HEK293 (cell line): ENCODE measurements around the gene RGS21.
A peak's percentile ranks its signal among the peaks of the same experiment; 100 is the strongest.
"Not testable (repeated sequence)": the region's sequence is repeated elsewhere in the genome, so short reads cannot be mapped to it uniquely, and the experiment has no call there.

Source experiments
- CTCF ChIA-PET: fragments of 350-600 bp; formaldehyde crosslinking; extraction: SDS; loops from one replicate; lab custom pipeline; 2021; ENCODE audit warnings: antibody characterized with exemption; lab: Yijun Ruan, JAX
- POLR2A ChIA-PET: fragments of 300-600 bp; formaldehyde crosslinking; extraction: SDS; loops from one replicate; lab custom pipeline; 2020; ENCODE audit warnings: antibody characterized with exemption, inconsistent platforms; lab: Yijun Ruan, JAX
- H3K27ac ChIP-seq: fragments of 200-500 bp; sonication (Bioruptor generic); 2 replicates; pipeline ENCODE4 v1.5.1; 2014; ENCODE audit warnings: low read depth, low read length, control low read depth, inconsistent platforms; ENCODE audit errors: extremely low read depth
- H3K36me3 ChIP-seq, 2 experiments: fragments of 200-500 bp in 1 of 2; sonication (Bioruptor generic) in 1 of 2; 1 replicate in 1 of 2; 2 replicates in 1 of 2; pipeline ENCODE4 v1.5.1; 2014 to 2017; ENCODE audit warnings: inconsistent platforms in 2 of 2, low read length in 2 of 2; ENCODE audit not compliant: control insufficient read depth in 2 of 2, insufficient read depth in 1 of 2
- H3K4me1 ChIP-seq: fragments of 200-500 bp; sonication (Bioruptor generic); 2 replicates; pipeline ENCODE4 v1.5.1; 2014; ENCODE audit warnings: mild to moderate bottlenecking, low read length, inconsistent platforms; ENCODE audit not compliant: control insufficient read depth, insufficient read depth
- H3K4me3 ChIP-seq: 2 replicates; pipeline ENCODE4 v1.5.1; 2011; ENCODE audit warnings: low read depth, mild to moderate bottlenecking, control low read depth, low read length, moderate library complexity
- H3K9me3 ChIP-seq: fragments of 200-500 bp; sonication (Bioruptor generic); 2 replicates; pipeline ENCODE4 v1.5.1; 2014; ENCODE audit warnings: low read depth, low read length, inconsistent platforms; ENCODE audit not compliant: control insufficient read depth, insufficient read depth
- GLI4 ChIP-seq: fragments of 450-650 bp; formaldehyde crosslinking; IDR thresholded peaks from 2 replicates; pipeline ENCODE4 v1.5.1; 2016; ENCODE audit warnings: missing biosample characterization, missing genetic modification characterization
- GLIS2 ChIP-seq: fragments of 450-650 bp; formaldehyde crosslinking; IDR thresholded peaks from 2 replicates; pipeline ENCODE4 v1.5.1; 2016; ENCODE audit warnings: missing biosample characterization, missing genetic modification characterization
- KLF8 ChIP-seq: fragments of 450-650 bp; formaldehyde crosslinking; IDR thresholded peaks from 2 replicates; pipeline ENCODE4 v1.5.1; 2016; ENCODE audit warnings: missing biosample characterization, missing genetic modification characterization
- SALL2 ChIP-seq: fragments of 450-650 bp; formaldehyde crosslinking; IDR thresholded peaks from 2 replicates; pipeline ENCODE4 v1.5.0; 2017; ENCODE audit warnings: missing biosample characterization, mild to moderate bottlenecking, missing genetic modification characterization, borderline replicate concordance
- SCRT2 ChIP-seq: fragments of 450-650 bp; formaldehyde crosslinking; IDR thresholded peaks from 2 replicates; pipeline ENCODE4 v1.5.1; 2016; ENCODE audit warnings: missing biosample characterization, missing genetic modification characterization
- SETDB1 ChIP-seq: IDR thresholded peaks from one replicate; pipeline ENCODE4 v1.6.1; 2017; ENCODE audit warnings: mild to moderate bottlenecking, low read length, moderate library complexity, mixed read lengths; ENCODE audit not compliant: insufficient read length
- ZBTB7A ChIP-seq: fragments of 450-650 bp; formaldehyde crosslinking; IDR thresholded peaks from 2 replicates; pipeline ENCODE4 v1.5.1; 2016; ENCODE audit warnings: low read depth, missing biosample characterization, missing genetic modification characterization
- ZNF133 ChIP-seq: fragments of 450-650 bp; formaldehyde crosslinking; IDR thresholded peaks from 2 replicates; pipeline ENCODE4 v1.5.1; 2016; ENCODE audit warnings: missing biosample characterization, missing genetic modification characterization
- ZNF175 ChIP-seq: fragments of 450-650 bp; formaldehyde crosslinking; IDR thresholded peaks from 2 replicates; pipeline ENCODE4 v1.5.1; 2016; ENCODE audit warnings: missing biosample characterization, missing genetic modification characterization
- ZNF391 ChIP-seq: fragments of 450-650 bp; formaldehyde crosslinking; IDR thresholded peaks from 2 replicates; pipeline ENCODE4 v1.5.1; 2016; ENCODE audit warnings: low read depth, missing biosample characterization, missing genetic modification characterization, borderline replicate concordance
- ZNF629 ChIP-seq: fragments of 450-650 bp; formaldehyde crosslinking; IDR thresholded peaks from 2 replicates; pipeline ENCODE4 v1.5.1; 2017; ENCODE audit warnings: missing biosample characterization, missing genetic modification characterization
- ZNF654 ChIP-seq: fragments of 450-650 bp; formaldehyde crosslinking; IDR thresholded peaks from 2 replicates; pipeline ENCODE4 v1.5.1; 2016; ENCODE audit warnings: low read depth, missing biosample characterization, missing genetic modification characterization
- ZNF707 ChIP-seq: fragments of 450-650 bp; formaldehyde crosslinking; IDR thresholded peaks from 2 replicates; pipeline ENCODE4 v1.5.1; 2016; ENCODE audit warnings: missing biosample characterization, missing genetic modification characterization
- TF ChIP-seq, protein P1 (sequence below): fragments of 450-650 bp; formaldehyde crosslinking; IDR thresholded peaks from 2 replicates; pipeline ENCODE4 v1.5.1; 2016; ENCODE audit warnings: missing biosample characterization, missing genetic modification characterization
- TF ChIP-seq, protein P2 (sequence below): fragments of 450-650 bp; formaldehyde crosslinking; IDR thresholded peaks from 2 replicates; pipeline ENCODE4 v1.5.0; 2017; ENCODE audit warnings: missing biosample characterization, missing genetic modification characterization, borderline replicate concordance
- TF ChIP-seq, protein P3 (sequence below): fragments of 450-650 bp; formaldehyde crosslinking; IDR thresholded peaks from 2 replicates; pipeline ENCODE4 v1.5.1; 2017; ENCODE audit warnings: missing biosample characterization, mild to moderate bottlenecking, missing genetic modification characterization, moderate library complexity
- TF ChIP-seq, protein P4 (sequence below): fragments of 450-650 bp; formaldehyde crosslinking; IDR thresholded peaks from 2 replicates; pipeline ENCODE4 v1.5.1; 2016; ENCODE audit warnings: missing biosample characterization, missing genetic modification characterization
- TF ChIP-seq, protein P5 (sequence below): fragments of 450-650 bp; formaldehyde crosslinking; IDR thresholded peaks from 2 replicates; pipeline ENCODE4 v1.5.1; 2016; ENCODE audit warnings: missing biosample characterization, missing genetic modification characterization

RGS21 gene

DNA sequence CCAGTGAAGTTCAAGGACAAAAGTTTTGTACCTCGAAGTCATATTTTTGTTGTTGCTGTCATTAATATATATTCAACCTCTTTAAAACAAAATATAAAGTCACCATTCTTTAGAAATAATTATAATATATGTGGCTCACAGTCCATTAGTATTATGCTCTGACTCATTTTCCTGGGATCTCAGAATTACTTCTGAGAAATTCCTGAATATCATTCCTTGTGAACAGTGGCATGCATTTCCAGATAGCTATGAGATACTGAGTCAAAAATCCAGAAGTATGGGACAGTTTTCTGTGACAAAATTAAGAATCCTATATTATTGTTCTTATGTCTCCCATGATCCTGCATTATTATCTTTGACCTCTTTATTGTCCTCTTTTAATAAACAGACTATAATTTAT, 13.8 kb upstream of the RGS21 start (continued):
- TF ChIP-seq, protein P1, sequence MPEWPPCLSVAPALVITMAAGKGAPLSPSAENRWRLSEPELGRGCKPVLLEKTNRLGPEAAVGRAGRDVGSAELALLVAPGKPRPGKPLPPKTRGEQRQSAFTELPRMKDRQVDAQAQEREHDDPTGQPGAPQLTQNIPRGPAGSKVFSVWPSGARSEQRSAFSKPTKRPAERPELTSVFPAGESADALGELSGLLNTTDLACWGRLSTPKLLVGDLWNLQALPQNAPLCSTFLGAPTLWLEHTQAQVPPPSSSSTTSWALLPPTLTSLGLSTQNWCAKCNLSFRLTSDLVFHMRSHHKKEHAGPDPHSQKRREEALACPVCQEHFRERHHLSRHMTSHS (tag by site-specific recombination): no peak
- TF ChIP-seq, protein P2, sequence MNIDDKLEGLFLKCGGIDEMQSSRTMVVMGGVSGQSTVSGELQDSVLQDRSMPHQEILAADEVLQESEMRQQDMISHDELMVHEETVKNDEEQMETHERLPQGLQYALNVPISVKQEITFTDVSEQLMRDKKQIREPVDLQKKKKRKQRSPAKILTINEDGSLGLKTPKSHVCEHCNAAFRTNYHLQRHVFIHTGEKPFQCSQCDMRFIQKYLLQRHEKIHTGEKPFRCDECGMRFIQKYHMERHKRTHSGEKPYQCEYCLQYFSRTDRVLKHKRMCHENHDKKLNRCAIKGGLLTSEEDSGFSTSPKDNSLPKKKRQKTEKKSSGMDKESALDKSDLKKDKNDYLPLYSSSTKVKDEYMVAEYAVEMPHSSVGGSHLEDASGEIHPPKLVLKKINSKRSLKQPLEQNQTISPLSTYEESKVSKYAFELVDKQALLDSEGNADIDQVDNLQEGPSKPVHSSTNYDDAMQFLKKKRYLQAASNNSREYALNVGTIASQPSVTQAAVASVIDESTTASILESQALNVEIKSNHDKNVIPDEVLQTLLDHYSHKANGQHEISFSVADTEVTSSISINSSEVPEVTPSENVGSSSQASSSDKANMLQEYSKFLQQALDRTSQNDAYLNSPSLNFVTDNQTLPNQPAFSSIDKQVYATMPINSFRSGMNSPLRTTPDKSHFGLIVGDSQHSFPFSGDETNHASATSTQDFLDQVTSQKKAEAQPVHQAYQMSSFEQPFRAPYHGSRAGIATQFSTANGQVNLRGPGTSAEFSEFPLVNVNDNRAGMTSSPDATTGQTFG (tag by site-specific recombination): no peak
- TF ChIP-seq ZNF133 (tag by site-specific recombination) (no peak), SETDB1 (no peak), ZBTB7A (no peak)

DNA sequence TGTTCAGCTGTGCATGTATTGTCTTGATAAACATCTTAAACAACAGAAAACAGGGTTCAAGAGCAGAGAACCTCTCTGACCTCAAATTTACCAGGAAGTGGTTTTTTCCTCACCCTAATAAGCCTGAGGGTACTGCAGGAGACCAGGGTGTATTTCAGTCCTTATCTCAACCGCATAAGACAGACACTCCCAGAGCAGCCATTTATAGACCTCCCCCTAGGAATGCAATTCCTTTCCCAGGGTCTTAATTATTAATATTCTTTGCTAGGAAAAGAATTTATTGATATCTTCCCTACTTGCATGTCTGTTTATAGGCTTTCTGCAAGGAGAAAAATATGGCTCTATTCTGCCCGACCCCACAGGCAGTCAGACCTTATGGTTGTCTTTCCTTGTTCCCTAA, 8.5 kb upstream of the RGS21 start:
- H3K36me3 ChIP-seq, CTCF ChIA-PET, POLR2A ChIA-PET, H3K4me3 ChIP-seq, H3K4me1 ChIP-seq, H3K27ac ChIP-seq, H3K9me3 ChIP-seq: not testable (repeated sequence)
- peak; percentile 14 for TF ChIP-seq SETDB1

DNA sequence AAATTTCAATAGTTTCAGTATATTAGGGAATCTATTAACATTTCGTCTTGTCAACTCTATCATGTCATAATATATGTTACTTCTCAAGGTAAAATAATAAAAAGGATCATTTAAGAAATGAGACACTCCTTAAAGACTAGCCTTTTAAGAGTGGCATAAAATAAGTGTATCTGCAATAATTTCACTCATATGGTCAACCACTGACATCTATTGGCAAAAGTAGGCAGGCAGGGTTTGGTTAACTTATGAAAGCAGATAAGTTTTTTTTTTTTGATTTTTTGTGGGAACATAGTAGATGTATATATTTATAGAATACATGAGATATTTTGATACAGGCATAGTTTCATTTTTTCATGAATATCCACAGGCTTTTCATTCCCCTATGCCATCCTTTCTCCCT, 5.5 kb upstream of the RGS21 start:
- TF ChIP-seq SETDB1 (no peak), ZNF654 (peak; percentile 29), ZNF629 (tag by site-specific recombination) (no peak)
- Histone ChIP-seq H3K9me3 (no peaks in the 10 kb centered on the region), H3K27ac (no peak overlapping the region), H3K4me3 (no peak overlapping the region), H3K36me3 (no peaks in the 10 kb centered on the region), H3K4me1 (no peaks in the 10 kb centered on the region)
- ChIA-PET CTCF (interaction anchor here (0.7 kb wide), 1 partner anchor 809 kb away, joined by 3 read pairs; no protein-coding TSS in a partner anchor), POLR2A (no interaction called here)

DNA sequence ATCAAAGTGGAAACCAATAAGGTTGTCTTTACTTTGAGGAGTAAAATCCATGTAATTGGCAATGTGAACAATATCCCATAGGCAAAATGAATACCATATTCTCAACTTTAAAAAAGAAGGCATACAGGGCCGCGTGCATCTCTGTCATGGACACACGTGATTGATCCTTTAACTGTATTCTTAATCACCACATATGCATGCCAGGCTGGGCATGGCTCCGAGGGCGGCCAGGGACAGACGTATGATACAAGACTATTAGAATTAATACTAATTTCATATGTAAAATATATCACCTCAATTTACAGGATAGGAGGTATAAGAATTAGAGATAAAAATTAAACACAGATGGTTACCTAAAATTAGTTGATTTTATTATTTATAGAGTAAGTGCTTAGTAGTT, 11.2 kb downstream of the RGS21 start:
- Histone ChIP-seq H3K4me1 (no peaks in the 10 kb centered on the region), H3K9me3 (no peaks in the 10 kb centered on the region), H3K36me3 (no peaks in the 10 kb centered on the region), H3K4me3 (no peak overlapping the region), H3K27ac (no peak overlapping the region)
- ChIA-PET POLR2A (no interaction called here), CTCF (no interaction called here)
- TF ChIP-seq ZNF391 (tag by site-specific recombination): no peak
- TF ChIP-seq, protein P3, sequence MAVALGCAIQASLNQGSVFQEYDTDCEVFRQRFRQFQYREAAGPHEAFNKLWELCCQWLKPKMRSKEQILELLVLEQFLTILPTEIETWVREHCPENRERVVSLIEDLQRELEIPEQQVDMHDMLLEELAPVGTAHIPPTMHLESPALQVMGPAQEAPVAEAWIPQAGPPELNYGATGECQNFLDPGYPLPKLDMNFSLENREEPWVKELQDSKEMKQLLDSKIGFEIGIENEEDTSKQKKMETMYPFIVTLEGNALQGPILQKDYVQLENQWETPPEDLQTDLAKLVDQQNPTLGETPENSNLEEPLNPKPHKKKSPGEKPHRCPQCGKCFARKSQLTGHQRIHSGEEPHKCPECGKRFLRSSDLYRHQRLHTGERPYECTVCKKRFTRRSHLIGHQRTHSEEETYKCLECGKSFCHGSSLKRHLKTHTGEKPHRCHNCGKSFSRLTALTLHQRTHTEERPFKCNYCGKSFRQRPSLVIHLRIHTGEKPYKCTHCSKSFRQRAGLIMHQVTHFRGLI (tag by site-specific recombination): no peak
- TF ChIP-seq, protein P4, sequence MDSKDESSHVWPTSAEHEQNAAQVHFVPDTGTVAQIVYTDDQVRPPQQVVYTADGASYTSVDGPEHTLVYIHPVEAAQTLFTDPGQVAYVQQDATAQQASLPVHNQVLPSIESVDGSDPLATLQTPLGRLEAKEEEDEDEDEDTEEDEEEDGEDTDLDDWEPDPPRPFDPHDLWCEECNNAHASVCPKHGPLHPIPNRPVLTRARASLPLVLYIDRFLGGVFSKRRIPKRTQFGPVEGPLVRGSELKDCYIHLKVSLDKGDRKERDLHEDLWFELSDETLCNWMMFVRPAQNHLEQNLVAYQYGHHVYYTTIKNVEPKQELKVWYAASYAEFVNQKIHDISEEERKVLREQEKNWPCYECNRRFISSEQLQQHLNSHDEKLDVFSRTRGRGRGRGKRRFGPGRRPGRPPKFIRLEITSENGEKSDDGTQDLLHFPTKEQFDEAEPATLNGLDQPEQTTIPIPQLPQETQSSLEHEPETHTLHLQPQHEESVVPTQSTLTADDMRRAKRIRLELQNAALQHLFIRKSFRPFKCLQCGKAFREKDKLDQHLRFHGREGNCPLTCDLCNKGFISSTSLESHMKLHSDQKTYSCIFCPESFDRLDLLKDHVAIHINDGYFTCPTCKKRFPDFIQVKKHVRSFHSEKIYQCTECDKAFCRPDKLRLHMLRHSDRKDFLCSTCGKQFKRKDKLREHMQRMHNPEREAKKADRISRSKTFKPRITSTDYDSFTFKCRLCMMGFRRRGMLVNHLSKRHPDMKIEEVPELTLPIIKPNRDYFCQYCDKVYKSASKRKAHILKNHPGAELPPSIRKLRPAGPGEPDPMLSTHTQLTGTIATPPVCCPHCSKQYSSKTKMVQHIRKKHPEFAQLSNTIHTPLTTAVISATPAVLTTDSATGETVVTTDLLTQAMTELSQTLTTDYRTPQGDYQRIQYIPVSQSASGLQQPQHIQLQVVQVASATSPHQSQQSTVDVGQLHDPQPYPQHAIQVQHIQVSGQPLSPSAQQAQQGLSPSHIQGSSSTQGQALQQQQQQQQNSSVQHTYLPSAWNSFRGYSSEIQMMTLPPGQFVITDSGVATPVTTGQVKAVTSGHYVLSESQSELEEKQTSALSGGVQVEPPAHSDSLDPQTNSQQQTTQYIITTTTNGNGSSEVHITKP (tag by site-specific recombination): no peak
- no peak for TF ChIP-seq GLI4 (tag by site-specific recombination)
- TF ChIP-seq ZNF707 (tag by site-specific recombination): no peak
- no peak for TF ChIP-seq SALL2 (tag by site-specific recombination)
- TF ChIP-seq SCRT2 (tag by site-specific recombination): no peak
- TF ChIP-seq, protein P5, sequence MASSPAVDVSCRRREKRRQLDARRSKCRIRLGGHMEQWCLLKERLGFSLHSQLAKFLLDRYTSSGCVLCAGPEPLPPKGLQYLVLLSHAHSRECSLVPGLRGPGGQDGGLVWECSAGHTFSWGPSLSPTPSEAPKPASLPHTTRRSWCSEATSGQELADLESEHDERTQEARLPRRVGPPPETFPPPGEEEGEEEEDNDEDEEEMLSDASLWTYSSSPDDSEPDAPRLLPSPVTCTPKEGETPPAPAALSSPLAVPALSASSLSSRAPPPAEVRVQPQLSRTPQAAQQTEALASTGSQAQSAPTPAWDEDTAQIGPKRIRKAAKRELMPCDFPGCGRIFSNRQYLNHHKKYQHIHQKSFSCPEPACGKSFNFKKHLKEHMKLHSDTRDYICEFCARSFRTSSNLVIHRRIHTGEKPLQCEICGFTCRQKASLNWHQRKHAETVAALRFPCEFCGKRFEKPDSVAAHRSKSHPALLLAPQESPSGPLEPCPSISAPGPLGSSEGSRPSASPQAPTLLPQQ (tag by site-specific recombination): no peak
- TF ChIP-seq ZNF175 (tag by site-specific recombination): no peak
- TF ChIP-seq GLIS2 (tag by site-specific recombination): no peak
- TF ChIP-seq KLF8: no peak
